Central memory CD8-positive, alpha-beta T cell (primary cell): ENCODE results near the gene TMOD2.

Source experiments
- ATAC-seq: fragments of 150-1000 bp; cut with Tn5 transposase; replicated peaks from 2 replicates; pipeline ENCODE4 v1.10.0; 2022; ENCODE audit warnings: mild to moderate bottlenecking, moderate FRiP score, moderate number of reproducible peaks; ENCODE audit not compliant: poor library complexity, severe bottlenecking; ENCODE audit errors: extremely low read depth
- DNase-seq, 2 donors: peaks; one replicate each; pipeline ENCODE4 v3.0.0; 2021; ENCODE audit warnings: low spot score in 2 of 2
- H3K27ac Mint-ChIP-seq: one replicate; pipeline ENCODE4 v1.8.0; 2022; ENCODE audit warnings: low read depth, mild to moderate bottlenecking, moderate library complexity, mixed read lengths
- H3K27me3 Mint-ChIP-seq: one replicate; pipeline ENCODE4 v1.8.0; 2022; ENCODE audit warnings: mixed read lengths
- H3K36me3 Mint-ChIP-seq: one replicate; pipeline ENCODE4 v1.8.0; 2022; ENCODE audit warnings: mild to moderate bottlenecking, moderate library complexity, mixed read lengths; ENCODE audit not compliant: insufficient read depth
- H3K4me1 Mint-ChIP-seq: one replicate; pipeline ENCODE4 v1.8.0; 2022; ENCODE audit warnings: mixed read lengths
- H3K4me3 Mint-ChIP-seq: one replicate; pipeline ENCODE4 v1.8.0; 2022; ENCODE audit warnings: mild to moderate bottlenecking, moderate library complexity, mixed read lengths
- H3K9me3 Mint-ChIP-seq: one replicate; pipeline ENCODE4 v1.8.0; 2022; ENCODE audit warnings: mixed read lengths

Gene TMOD2

GRCh38 chr15:51724199-51724598 lies 27.2 kb upstream of the TMOD2 start:
- no peak for DNase-seq
- Mint-ChIP-seq H3K36me3 (peaks cover 26% of the 10 kb centered on the region), H3K27me3 (no peaks in the 10 kb centered on the region), H3K27ac (peak overlapping the region; percentile 84), H3K9me3 (no peaks in the 10 kb centered on the region), H3K4me1 (peaks cover 46% of the 10 kb centered on the region), H3K4me3 (no peak overlapping the region)
- ATAC-seq, result no peak

GRCh38 chr15:51724673-51725072 lies 26.7 kb upstream of the TMOD2 start:
- Mint-ChIP-seq H3K27me3 (no peaks in the 10 kb centered on the region), H3K27ac (peak overlapping the region; percentile 84), H3K4me1 (peaks cover 50% of the 10 kb centered on the region), H3K36me3 (peaks cover 26% of the 10 kb centered on the region), H3K9me3 (no peaks in the 10 kb centered on the region), H3K4me3 (no peak overlapping the region)
- ATAC-seq, result no peak
- no peak for DNase-seq

GRCh38 chr15:51726302-51727073 lies 24.9 kb upstream of the TMOD2 start:
- no peaks in the 10 kb centered on the region for H3K27me3 Mint-ChIP-seq
- no peak overlapping the region for H3K4me3 Mint-ChIP-seq
- no peak for ATAC-seq
- no peaks in the 10 kb centered on the region for H3K9me3 Mint-ChIP-seq
- H3K4me1 Mint-ChIP-seq, result peaks cover 68% of the 10 kb centered on the region
- peaks cover 26% of the 10 kb centered on the region for H3K36me3 Mint-ChIP-seq
- no peak for DNase-seq
- H3K27ac Mint-ChIP-seq, result peak overlapping the region; percentile 48

- no peaks in the 10 kb centered on the region for H3K9me3 Mint-ChIP-seq
- H3K4me3 Mint-ChIP-seq, result no peak overlapping the region
- peaks cover 71% of the 10 kb centered on the region for H3K4me1 Mint-ChIP-seq
- no peaks in the 10 kb centered on the region for H3K27me3 Mint-ChIP-seq
- DNase-seq (no peak), ATAC-seq (peak; percentile 41)
- peaks cover 24% of the 10 kb centered on the region for H3K36me3 Mint-ChIP-seq
- peak overlapping the region; percentile 81 for H3K27ac Mint-ChIP-seq
Observed at GRCh38 chr15:51727141-51727897, 24.1 kb upstream of the TMOD2 start.

GRCh38 chr15:51731549-51732267 lies 19.7 kb upstream of the TMOD2 start:
- peak overlapping the region; percentile 77 for H3K4me3 Mint-ChIP-seq
- DNase-seq (peak in 1 of 2 donors; percentile 25), ATAC-seq (peak; percentile 66)
- H3K27me3 Mint-ChIP-seq, result no peaks in the 10 kb centered on the region
- H3K4me1 Mint-ChIP-seq, result peaks cover 87% of the 10 kb centered on the region
- peak overlapping the region; percentile 97 for H3K27ac Mint-ChIP-seq
- H3K9me3 Mint-ChIP-seq, result no peaks in the 10 kb centered on the region
- peaks cover 23% of the 10 kb centered on the region for H3K36me3 Mint-ChIP-seq

GRCh38 chr15:51732646-51733045 lies 18.8 kb upstream of the TMOD2 start:
- H3K27me3 Mint-ChIP-seq, result no peaks in the 10 kb centered on the region
- H3K4me3 Mint-ChIP-seq, result peak overlapping the region; percentile 77
- H3K9me3 Mint-ChIP-seq, result no peaks in the 10 kb centered on the region
- H3K36me3 Mint-ChIP-seq, result peaks cover 25% of the 10 kb centered on the region
- ATAC-seq, result no peak
- peak overlapping the region; percentile 97 for H3K27ac Mint-ChIP-seq
- peaks cover 78% of the 10 kb centered on the region for H3K4me1 Mint-ChIP-seq
- no peak for DNase-seq

GRCh38 chr15:51735228-51736010 lies 16.0 kb upstream of the TMOD2 start:
- H3K9me3 Mint-ChIP-seq, result no peaks in the 10 kb centered on the region
- ATAC-seq, result peak; percentile 9
- peak overlapping the region; percentile 87 for H3K4me3 Mint-ChIP-seq
- peaks cover 78% of the 10 kb centered on the region for H3K4me1 Mint-ChIP-seq
- H3K27me3 Mint-ChIP-seq, result no peaks in the 10 kb centered on the region
- peaks cover 29% of the 10 kb centered on the region for H3K36me3 Mint-ChIP-seq
- no peak for DNase-seq
- H3K27ac Mint-ChIP-seq, result peak overlapping the region; percentile 97

GRCh38 chr15:51736069-51736468 lies 15.3 kb upstream of the TMOD2 start:
- no peaks in the 10 kb centered on the region for H3K9me3 Mint-ChIP-seq
- H3K4me3 Mint-ChIP-seq, result peak overlapping the region; percentile 87
- H3K27me3 Mint-ChIP-seq, result no peaks in the 10 kb centered on the region
- peaks cover 72% of the 10 kb centered on the region for H3K4me1 Mint-ChIP-seq
- ATAC-seq (no peak), DNase-seq (no peak)
- H3K36me3 Mint-ChIP-seq, result peaks cover 26% of the 10 kb centered on the region
- peak overlapping the region; percentile 97 for H3K27ac Mint-ChIP-seq

- peak; percentile 60 for ATAC-seq
- peaks cover 23% of the 10 kb centered on the region for H3K36me3 Mint-ChIP-seq
Observed at GRCh38 chr15:51736751-51737521, 14.5 kb upstream of the TMOD2 start.

GRCh38 chr15:51737522-51738305 lies 13.7 kb upstream of the TMOD2 start, which contains the start of gene LYSMD2:
LYSMD2 (minus strand) TSS chr15:51737655; CDS start chr15:51737622, 33 bp downstream.
- peaks cover 20% of the 10 kb centered on the region for H3K36me3 Mint-ChIP-seq
- no peaks in the 10 kb centered on the region for H3K27me3 Mint-ChIP-seq
- H3K27ac Mint-ChIP-seq, result peak within 1 kb of the TSS; percentile 97
- peak within 1 kb of the TSS; percentile 87 for H3K4me3 Mint-ChIP-seq
- ATAC-seq, result peak; percentile 54
- no peaks in the 10 kb centered on the region for H3K9me3 Mint-ChIP-seq
- H3K4me1 Mint-ChIP-seq, result peaks cover 56% of the 10 kb centered on the region
- peak; percentile 42 to 48 for DNase-seq

More at GRCh38 chr15:51736751-51737521, 14.5 kb upstream of the TMOD2 start:
- Mint-ChIP-seq H3K4me1 (peaks cover 63% of the 10 kb centered on the region), H3K9me3 (no peaks in the 10 kb centered on the region), H3K27ac (peak overlapping the region; percentile 97), H3K4me3 (peak overlapping the region; percentile 87), H3K27me3 (no peaks in the 10 kb centered on the region)
- DNase-seq, result peak; percentile 41 to 50

- peak overlapping the region; percentile 84 for H3K27ac Mint-ChIP-seq
- peaks cover 47% of the 10 kb centered on the region for H3K4me1 Mint-ChIP-seq
- no peaks in the 10 kb centered on the region for H3K27me3 Mint-ChIP-seq
- H3K9me3 Mint-ChIP-seq, result no peaks in the 10 kb centered on the region
- peaks cover 18% of the 10 kb centered on the region for H3K36me3 Mint-ChIP-seq
- H3K4me3 Mint-ChIP-seq, result peak overlapping the region; percentile 87
- DNase-seq (no peak), ATAC-seq (no peak)
Observed at GRCh38 chr15:51738553-51738952, 12.8 kb upstream of the TMOD2 start.
